Erythroblast (primary cell): Measurements from ENCODE around the gene COPZ1.

Experiments used
- DNase-seq, 2 experiments: peaks; one replicate each; lab custom pipeline; 2025; lab: John Stamatoyannopoulos, UW
- GATA1 ChIP-seq: IDR thresholded peaks from 2 replicates; pipeline ENCODE4 v1.6.1; 2011; ENCODE audit warnings: low read depth, mild to moderate bottlenecking, control low read depth, low read length, moderate library complexity
- POLR2A ChIP-seq: IDR thresholded peaks from 2 replicates; pipeline ENCODE4 v1.6.1; 2011; ENCODE audit warnings: mild to moderate bottlenecking, low read length

The COPZ1 gene

DNA sequence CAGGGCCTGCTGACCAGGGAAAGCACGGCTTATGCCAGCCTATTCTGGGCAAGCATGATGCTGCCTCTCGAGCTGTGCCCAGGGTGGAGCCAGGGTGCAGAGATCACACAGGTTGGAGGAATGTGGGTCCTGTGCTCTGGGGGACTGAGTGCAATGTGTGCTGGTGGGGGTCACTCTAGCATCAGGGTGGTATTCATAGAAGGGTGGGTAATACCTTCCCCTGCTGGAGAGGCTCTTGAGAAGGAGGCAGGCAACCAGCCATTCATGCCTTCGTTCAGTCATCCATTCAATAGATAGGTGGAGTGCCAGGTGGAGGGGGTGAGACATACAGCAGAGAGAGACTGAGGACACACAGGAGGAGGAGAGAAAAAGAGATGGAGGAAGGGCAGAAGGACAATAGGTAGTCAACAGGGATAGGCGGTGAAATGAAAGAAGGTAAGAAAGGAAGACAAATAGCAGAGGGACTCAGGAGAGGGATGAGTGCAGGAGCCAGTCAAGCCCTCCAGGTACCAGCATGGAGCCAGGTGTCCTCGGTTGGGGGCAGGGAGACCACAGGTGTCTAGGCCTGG, 64.8 kb downstream of the COPZ1 start:
- DNase-seq, result no peak
- TF ChIP-seq GATA1, result no peak
- TF ChIP-seq POLR2A, result no peak

DNA sequence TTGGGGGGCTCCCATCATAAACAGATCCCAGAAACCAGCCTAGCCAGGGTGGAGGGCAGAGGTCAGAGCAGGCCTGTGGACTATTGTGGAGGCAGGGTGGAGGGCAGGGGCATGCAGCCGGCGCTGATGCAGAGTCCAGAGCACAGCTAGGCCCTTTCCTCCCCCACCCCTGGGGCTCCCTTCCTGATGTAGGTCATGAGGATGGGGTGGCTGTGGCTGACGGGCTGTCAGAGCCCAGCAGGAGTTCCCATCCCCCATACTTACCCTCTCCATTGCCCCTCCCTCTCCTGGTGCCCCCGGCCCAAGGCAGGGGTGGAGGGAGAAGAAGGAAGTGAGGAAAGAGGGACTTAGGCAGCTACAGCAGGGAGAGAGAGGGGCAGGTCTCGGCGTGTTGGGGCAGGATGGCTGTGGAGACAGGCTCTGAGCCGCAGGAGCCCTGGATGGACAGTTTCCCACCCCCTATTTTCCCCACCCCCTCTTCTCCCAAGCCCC, 65.3 kb downstream of the COPZ1 start:
- no peak for TF ChIP-seq GATA1
- no peak for TF ChIP-seq POLR2A
- no peak for DNase-seq

DNA sequence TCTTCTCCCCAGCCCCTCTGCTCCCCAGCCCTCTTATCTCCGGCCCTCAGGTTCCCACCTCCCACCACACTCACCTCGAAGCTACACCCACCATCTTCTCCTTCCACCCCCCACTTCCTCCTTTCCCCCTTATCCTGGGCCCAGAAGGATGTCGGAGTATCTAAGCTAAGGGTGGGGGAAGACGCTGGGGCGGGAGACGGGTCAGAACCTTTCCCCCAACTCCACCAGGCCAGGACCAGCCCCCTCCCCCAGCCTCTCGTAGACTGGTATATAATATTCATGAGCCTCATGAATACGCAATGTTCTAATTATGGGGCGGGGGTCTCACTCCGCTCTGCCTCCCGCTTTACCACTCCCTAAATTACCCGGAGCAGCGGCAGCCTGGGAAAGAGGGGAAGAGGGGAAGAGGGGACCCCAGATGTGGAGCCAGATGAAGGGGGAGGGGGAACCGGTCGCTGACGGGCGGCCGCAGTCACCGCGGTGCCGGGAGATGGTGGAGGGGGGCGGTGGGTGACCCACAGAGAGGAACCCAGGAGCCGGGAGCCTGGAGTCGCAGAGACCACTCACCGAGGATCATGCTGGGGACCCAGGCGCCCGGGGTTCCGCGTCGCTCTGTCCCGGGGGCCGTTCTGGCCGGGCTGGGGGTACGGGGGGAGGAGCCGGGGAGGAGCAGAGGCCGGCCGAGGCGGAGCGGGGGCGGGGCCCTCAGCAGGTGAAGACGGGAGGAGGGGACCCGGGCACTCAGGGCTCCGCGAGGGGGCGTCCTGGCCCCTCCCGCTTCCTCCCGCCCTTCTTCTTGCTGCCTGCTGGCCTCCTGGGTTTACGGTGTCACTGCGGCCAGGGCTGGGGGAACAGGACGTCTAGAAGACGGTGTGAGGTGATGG, 66.0 kb downstream of the COPZ1 start:
- DNase-seq, result peak; percentile 53 to 58
- TF ChIP-seq GATA1 (no peak), POLR2A (no peak)

GRCh38 chr12:54392485-54393206, 67.7 kb downstream of the COPZ1 start:
- TF ChIP-seq GATA1, result no peak
- TF ChIP-seq POLR2A, result no peak
- no peak for DNase-seq

- no peak for TF ChIP-seq POLR2A
- no peak for TF ChIP-seq GATA1
- DNase-seq, result no peak
Measured at GRCh38 chr12:54393207-54393609, 68.3 kb downstream of the COPZ1 start.

GRCh38 chr12:54393743-54394142, 68.8 kb downstream of the COPZ1 start:
- TF ChIP-seq POLR2A (no peak), GATA1 (no peak)
- DNase-seq, result no peak

DNA sequence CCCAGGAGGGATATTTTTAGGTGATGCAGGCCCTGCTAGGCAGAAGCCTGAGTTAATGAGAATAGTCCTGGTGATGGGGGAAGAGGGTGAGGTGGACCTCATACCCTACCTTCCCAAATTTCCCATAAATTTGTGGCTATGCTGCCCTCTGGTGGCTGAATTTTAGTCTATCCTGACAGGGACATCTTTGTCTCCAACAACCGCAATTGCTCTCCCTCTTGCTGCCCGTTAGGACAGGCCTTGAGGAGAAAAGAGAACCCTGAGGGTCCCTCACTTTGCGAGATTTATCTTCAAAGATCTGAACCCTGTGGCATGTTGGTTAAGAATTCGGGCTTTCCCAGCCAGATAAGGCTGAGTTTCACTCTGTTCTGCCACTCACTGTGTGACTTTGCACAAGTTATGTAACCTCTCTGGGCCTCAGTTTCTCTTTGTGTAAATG, 69.4 kb downstream of the COPZ1 start:
- no peak for TF ChIP-seq POLR2A
- no peak for TF ChIP-seq GATA1
- peak; percentile 53 to 77 for DNase-seq

GRCh38 chr12:54394986-54395385, 70.1 kb downstream of the COPZ1 start:
- TF ChIP-seq POLR2A, result no peak
- no peak for TF ChIP-seq GATA1
- DNase-seq, result no peak

GRCh38 chr12:54395545-54395944, 70.6 kb downstream of the COPZ1 start:
- TF ChIP-seq POLR2A (no peak), GATA1 (no peak)
- DNase-seq, result no peak

DNA sequence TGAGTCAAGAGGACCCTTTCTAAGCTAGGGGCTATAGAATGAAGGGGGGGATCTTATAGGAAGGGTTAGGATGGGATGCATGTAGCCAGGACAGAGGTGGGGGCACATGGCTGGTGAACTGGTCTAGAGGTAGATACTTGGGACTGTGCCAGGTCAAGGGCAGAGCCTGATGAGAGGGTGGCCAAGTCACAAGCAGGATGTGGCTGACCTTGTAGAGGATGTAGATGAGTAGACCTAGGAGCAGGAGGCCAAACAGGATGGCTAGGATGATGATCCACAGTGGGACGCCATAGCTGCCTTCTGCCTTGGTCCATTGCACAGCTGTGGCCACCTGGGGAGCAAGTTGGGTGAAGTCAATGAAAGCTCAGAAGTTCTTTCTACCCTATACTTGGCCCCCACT, 72.2 kb downstream of the COPZ1 start:
- DNase-seq, result no peak
- TF ChIP-seq GATA1 (no peak), POLR2A (no peak)

GRCh38 chr12:54398218-54398617, 73.3 kb downstream of the COPZ1 start:
- TF ChIP-seq POLR2A (no peak), GATA1 (no peak)
- DNase-seq, result no peak

- TF ChIP-seq POLR2A, result no peak
- no peak for TF ChIP-seq GATA1
- peak; percentile 80 to 91 for DNase-seq
Measured at GRCh38 chr12:54398995-54399793, 74.3 kb downstream of the COPZ1 start.

DNA sequence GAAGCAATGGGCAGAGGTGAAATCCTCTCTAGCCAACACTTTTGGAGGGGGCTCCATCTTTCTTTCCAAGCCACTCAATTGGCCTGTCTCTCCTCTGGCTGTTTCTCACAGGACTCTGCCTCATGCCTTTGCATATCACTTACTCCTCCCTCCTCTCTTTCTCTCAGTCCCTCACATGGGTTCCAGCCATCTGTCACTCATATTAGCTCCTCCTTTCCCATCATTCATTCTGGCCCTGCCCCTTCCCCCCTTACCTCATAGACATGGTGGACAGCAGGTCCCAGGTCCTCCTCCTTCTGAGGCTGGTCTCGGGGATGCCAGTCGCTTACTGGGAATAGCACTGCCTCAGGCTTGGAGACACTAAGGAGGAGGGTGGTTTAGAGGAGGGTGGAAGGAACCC, 76.2 kb downstream of the COPZ1 start:
- TF ChIP-seq POLR2A, result no peak
- no peak for TF ChIP-seq GATA1

More for the DNA sequence above, 76.2 kb downstream of the COPZ1 start:
- DNase-seq, result no peak
